ENCODE data around the gene ZBTB21. TPM values are rescaled to one million over a fixed set of nuclear protein-coding genes. Genes with fewer than 3 reads are reported as not detected.
A peak's percentile ranks its signal among the peaks of the same experiment; 100 is the strongest.
"Not testable (repeated sequence)": the region's sequence is repeated elsewhere in the genome, so short reads cannot be mapped to it uniquely, and the experiment has no call there.

Gene ZBTB21
- total RNA-seq, 1 experiment from 2014 or later: 5.1 TPM

DNA sequence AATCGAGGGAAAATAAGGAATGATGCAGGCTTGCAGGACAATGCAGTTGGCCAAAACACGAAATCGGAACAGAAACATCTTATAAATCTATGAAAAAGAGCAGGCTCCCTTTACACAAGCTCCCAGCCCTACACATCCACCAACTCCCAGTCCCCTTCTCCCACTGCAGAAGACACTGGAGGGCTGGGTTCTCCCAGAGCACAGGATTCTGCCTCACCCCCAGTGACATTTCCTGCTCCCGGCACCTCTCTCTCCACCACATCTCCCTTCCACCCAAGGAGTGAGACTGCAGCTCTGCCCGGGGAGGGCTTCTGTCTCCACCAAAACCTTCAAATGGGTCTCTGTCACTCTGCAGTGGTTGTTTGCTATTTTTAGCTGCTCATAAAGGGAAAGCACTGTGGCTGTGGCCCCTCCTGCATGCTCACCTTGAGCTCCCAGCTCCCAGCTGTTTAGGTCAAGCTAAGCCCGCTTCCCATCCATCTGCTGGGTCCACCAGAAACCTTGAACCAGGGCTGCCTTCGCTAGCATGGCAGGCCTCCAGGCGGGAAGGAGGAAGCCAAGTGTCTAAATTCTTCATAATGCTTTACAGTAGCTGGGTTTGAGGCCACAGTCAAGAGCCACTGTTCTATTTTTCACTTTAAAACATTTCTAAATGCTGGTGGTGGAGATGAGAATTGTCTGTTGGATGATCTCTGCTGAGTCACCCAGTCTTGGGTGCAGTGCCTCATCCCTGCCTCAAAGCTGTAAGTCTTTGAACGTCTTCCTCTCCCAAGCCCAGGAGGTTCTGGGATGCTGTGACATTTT lies 53.0 kb downstream of the ZBTB21 start:
- peak; percentile 70 for DNase-seq
- Histone ChIP-seq H3K36me3 (no peaks in the 10 kb centered on the region), H3K27me3 (no peaks in the 10 kb centered on the region), H3K4me3 (no peak overlapping the region), H3K9me3 (no peaks in the 10 kb centered on the region)

DNA sequence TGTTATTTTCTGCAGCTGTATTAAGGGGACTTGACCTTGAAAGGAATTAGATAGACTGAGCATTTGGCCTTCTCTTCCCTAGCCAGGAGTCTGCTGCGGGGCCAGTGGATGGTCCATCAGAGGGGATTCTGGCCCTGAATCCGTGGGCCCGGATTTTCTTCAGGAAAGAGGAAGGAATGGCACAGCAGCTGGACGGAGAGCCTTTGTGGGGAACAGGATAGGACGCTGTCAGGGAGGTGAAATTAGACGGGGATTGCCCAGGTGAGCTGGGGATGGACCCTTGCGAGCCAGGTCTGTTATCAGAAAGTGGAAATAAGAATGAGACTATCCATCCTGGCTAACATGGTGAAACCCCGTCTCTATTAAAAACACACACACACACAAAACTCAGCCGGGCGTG lies 54.6 kb downstream of the ZBTB21 start:
- no peak overlapping the region for H3K4me3 ChIP-seq
- H3K36me3 ChIP-seq: peaks cover 4% of the 10 kb centered on the region
- no peak for DNase-seq
- no peaks in the 10 kb centered on the region for H3K27me3 ChIP-seq
- no peaks in the 10 kb centered on the region for H3K9me3 ChIP-seq

DNA sequence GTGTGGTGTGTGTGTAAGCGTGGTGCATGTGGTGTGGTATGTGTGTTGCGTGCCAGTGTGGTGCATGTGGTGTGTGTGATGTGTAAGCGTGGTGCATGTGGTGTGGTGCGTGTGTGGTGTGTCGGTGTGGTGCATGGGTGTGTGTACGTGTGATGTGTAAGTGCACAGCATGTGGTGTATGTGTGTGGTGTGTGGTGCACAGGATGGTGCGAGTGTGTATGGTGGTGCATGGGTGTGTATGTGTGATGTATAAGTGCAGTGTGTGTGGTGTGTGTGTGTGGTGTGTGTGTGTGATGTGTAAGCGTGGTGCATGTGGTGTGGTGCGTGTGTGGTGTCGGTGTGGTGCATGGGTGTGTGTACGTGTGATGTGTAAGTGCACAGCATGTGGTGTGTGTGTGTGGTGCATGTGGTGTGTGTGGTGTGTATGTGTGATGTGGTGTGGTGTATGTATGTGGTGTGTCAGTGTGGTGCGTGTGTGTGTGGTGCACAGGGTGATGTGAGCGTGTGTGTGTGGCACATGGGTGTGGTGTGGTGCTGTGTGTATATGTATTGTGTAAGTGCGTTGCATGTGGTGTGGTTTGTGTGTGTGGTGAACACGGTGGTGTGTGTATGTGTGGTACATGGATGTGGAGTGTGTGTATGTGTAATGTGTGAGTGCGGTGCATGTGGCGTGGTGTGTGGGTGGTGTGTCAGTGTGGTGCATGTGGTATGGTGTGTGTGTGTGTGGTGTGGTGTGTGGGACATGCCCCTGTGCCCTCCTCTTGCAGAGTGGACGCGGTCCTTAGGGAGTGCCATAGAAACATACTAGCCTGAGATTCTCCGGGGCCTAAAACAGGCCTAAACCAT lies 55.3 kb downstream of the ZBTB21 start:
- H3K36me3 ChIP-seq: peaks cover 10% of the 10 kb centered on the region
- DNase-seq: no peak
- no peaks in the 10 kb centered on the region for H3K27me3 ChIP-seq
- H3K9me3 ChIP-seq: no peaks in the 10 kb centered on the region
- H3K4me3 ChIP-seq: no peak overlapping the region

DNA sequence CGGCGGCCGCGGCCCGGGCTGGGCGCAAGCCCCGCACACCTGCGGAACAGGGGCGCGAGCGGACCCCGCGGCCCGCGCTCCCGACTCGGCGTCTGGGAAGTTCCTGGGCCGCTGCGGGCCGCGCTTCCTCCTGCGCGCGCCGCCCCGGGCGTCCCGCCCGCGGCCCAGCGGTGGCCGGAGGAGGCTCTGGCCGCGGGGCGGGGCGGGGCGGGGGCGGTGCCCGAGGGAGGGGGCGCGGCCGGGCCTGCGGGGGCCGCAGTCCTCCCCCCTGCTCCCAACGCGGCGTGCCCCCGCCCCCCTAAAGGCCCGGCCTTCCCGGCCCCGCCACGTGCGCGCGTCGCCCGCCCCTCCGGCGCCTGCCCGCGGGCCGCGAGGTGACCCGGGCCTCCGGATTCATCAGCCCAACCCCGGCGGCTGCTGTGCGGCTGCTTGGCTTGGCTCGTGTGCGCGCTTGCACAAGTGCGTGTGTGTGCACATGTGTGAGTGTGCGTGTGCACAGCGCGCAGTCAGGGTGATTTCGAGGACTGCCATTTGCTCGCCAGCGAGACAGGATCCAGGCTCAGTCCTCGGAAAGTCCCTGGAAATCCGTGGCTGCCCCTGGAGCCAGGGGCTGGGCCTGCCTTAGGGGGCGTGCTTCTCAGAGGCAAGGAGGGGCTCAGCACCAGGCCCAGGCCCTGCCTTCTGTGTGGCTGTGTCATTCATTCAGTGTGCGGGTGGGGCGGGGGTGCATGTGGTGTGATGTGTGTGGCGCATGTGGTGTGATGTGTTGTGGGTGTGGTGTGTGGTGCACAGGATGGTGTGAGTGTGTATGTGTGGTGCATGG lies 56.1 kb downstream of the ZBTB21 start, which contains the start of gene C2CD2:
TSS of gene C2CD2 (minus strand) at position 188 of the 823 bp plus-strand sequence. CDS start 370 bp downstream, outside the sequence.
- H3K4me3 ChIP-seq: peak within 1 kb of the TSS; percentile 78

DNA sequence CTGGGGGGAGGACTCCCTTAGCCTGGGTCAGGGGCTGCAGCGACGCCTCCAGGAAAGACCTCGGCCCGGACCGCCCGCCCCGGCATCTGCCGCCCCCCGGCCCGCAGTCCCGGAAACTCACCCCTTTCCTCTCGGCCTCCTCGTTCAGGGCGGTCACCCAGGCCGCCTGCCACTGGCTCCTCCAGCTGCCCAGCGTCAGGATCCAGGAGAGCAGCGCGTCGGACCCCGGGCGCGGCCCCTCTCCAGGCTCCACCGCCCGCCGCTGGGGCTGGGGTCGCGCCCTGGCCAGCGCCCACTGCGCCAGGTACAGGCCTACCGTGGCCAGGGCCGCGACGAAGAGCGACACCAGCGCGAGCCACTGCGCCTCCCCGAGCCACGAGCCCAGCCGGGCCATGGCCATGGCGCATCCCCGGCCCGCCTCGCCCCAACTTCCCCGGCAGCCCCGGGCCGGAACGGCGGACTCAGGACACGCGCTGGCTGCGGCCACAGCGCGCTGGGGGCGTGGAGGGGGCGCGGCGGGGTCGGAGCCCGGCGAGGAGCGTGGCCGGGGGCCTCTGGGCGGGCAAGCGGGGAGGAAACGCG lies 56.8 kb downstream of the ZBTB21 start:
- DNase-seq: no peak
- Histone ChIP-seq H3K27me3 (no peaks in the 10 kb centered on the region), H3K9me3 (no peaks in the 10 kb centered on the region), H3K4me3 (peak overlapping the region; percentile 78), H3K36me3 (peaks cover 19% of the 10 kb centered on the region)

More for the DNA sequence above, 56.1 kb downstream of the ZBTB21 start, which contains the start of gene C2CD2:
- Histone ChIP-seq H3K27me3 (no peaks in the 10 kb centered on the region), H3K36me3 (peaks cover 18% of the 10 kb centered on the region), H3K9me3 (no peaks in the 10 kb centered on the region)
- DNase-seq: peak; percentile 88

DNA sequence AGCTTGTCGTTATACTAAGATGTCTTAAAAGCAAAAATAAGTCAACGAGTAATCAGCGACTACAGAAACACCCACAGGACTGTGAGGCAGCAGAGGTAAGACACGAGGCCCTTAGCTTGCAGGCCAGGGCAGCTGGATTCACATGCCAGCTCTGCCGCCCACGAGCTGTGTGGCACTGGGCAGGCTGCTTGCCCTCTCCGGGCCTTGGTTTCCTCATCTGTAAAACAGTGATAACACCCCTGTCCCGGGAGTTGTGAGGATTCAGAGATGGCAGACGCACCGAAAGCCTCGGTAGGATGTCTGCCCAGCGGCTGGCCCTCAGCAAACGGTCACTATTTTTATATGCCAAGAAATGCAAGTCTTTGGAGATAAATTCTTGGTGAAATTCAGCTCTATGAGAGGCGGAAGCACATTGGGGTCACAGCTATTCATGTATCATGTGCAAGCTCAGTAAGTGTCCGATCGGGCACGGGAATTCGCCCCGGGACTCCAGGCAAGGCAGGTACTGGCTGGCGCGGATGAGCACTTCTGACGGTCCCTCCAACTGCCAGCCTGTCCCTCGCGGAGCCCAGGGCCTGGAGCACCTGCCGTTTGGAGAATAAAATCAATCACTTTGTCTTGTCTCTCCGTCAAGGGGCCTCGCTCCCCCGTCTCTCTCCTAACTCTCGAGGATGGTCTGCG lies 57.5 kb downstream of the ZBTB21 start:
- Histone ChIP-seq H3K9me3 (no peaks in the 10 kb centered on the region), H3K27me3 (no peaks in the 10 kb centered on the region), H3K4me3 (peak overlapping the region; percentile 78), H3K36me3 (peaks cover 19% of the 10 kb centered on the region)
- DNase-seq: no peak

DNA sequence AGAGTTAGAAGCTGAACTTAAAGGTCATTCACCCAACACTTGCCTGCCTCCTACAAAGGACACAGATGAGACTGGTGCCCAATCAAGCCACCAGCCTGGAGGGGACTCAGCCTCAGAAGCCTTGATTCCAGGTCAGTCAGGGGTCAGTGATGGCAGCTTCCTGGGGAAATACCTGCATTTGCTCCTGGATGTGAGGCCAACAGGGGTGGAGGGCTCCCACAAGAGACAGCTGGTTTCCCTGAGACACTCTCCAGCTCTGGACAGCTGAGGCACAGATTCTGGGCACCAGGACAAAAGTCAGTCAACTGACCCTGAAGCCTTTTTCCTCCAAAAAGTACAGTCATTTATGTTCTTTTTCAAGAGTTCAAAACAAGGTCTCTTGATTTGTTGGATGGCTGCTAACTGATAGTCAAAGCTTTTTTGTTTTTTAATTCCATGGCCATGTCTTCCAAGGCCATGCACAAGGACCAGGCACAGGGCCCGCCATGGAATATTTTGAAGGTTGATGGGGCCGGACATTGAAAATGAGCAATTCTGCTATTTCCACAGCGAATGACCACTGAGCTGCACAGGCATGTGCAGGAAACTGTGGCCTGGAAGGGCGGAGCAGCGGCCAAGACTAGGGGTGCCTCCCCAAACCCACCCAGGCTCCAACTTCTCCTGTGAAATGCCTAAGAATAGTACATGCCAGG lies 58.1 kb downstream of the ZBTB21 start:
- Histone ChIP-seq H3K36me3 (peaks cover 19% of the 10 kb centered on the region), H3K27me3 (no peaks in the 10 kb centered on the region), H3K4me3 (peak overlapping the region; percentile 78), H3K9me3 (no peaks in the 10 kb centered on the region)
- no peak for DNase-seq

DNA sequence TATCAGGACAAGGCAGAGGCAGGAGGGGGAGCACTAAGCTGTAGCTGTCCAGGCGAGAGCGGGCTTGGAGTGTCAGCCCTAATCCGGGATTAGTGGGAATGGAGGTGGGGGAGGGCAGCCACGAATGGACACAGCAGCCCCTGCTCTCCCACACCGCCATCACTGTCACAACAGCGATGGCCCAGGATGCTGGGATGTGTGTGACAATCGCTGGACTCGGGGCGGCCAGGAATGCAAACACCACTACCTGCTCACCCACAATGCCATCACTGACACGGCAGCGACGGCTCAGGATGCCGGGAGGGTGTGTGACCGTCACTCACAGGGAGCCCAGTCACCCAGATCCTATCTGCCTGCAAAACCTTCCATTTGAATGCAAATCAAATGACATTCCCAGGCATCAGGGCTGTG lies 59.2 kb downstream of the ZBTB21 start:
- Histone ChIP-seq H3K27me3 (no peaks in the 10 kb centered on the region), H3K9me3 (no peaks in the 10 kb centered on the region), H3K36me3 (peaks cover 20% of the 10 kb centered on the region), H3K4me3 (no peak overlapping the region)
- no peak for DNase-seq

DNA sequence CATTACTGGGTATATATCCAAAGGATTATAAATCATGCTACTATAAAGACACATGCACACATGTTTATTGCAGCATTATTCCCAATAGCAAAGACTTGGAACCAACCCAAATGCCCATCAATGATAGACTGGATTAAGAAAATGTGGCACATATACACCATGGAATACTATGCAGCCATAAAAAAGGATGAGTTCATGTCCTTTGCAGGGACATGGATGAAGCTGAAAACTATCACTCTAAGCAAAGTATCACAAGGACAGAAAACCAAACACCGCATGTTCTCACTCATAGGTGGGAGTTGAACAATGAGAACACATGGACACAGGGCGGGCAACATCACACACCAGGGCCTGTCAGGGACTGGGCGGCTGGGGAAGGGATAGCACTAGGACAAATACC lies 60.5 kb downstream of the ZBTB21 start:
- H3K4me3 ChIP-seq, DNase-seq, H3K27me3 ChIP-seq, H3K9me3 ChIP-seq: not testable (repeated sequence)
- peaks cover 23% of the 10 kb centered on the region for H3K36me3 ChIP-seq

DNA sequence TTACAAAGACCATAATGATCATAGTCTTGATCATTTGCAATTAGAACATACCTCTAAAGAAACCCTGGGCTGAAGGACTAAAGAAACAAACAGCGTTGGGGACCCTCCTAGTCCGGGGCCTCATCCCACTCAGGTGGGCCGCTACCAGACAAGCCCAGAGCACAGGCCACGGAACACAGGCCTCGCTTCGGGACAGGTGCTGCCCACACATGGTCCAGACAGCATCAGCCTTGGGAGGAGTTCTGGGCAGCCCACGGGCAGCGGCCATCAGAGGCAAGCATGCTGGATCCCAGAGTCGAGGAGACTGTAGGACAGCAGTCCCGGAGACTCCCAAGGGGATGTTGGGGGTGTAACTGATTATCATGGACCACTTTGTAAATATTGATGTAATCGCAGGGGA lies 61.3 kb downstream of the ZBTB21 start:
- H3K4me3 ChIP-seq: no peak overlapping the region
- no peaks in the 10 kb centered on the region for H3K9me3 ChIP-seq
- peaks cover 26% of the 10 kb centered on the region for H3K36me3 ChIP-seq
- DNase-seq: no peak
- H3K27me3 ChIP-seq: no peaks in the 10 kb centered on the region

DNA sequence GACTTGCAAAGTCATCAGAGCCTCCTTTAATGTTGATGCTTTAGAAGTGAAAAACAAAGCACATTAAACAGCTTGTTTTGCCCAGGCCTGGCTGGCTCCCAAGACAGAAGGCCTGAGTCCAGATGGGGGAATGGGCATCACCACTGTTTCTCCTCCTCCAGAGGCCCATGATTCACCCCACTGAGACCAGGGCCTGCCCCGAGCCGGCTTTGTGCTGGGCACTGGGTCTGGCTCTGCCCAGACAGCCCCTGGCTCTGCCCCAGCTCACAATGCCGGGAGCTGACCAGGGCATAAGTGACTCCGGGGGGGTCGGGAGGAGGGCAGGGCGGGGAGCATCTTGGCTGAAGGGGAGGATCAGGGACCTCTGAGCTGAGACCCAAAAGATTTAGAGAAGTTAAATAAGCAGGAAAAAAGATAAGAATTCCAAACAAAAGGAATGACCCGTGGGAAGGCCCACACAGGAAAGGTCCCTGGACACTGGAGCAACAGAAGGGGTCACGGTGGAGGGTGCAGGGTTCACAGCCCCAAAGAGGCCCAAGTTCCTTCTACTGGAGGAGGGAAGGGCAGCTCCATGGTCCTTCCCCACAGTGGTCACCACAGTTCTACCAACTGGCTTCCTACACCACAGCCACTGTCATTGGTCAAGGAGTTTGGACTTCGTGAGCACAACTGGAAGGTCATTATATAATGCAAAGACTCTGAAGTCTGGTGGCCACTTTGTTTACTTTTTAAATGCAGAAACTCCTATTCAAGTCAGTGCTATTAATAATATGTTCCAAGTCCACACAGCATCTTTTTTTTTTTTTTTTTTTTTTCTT lies 61.9 kb downstream of the ZBTB21 start:
- peaks cover 30% of the 10 kb centered on the region for H3K36me3 ChIP-seq
- no peaks in the 10 kb centered on the region for H3K27me3 ChIP-seq
- H3K9me3 ChIP-seq: no peaks in the 10 kb centered on the region
- peak; percentile 99 for DNase-seq
- H3K4me3 ChIP-seq: no peak overlapping the region

DNA sequence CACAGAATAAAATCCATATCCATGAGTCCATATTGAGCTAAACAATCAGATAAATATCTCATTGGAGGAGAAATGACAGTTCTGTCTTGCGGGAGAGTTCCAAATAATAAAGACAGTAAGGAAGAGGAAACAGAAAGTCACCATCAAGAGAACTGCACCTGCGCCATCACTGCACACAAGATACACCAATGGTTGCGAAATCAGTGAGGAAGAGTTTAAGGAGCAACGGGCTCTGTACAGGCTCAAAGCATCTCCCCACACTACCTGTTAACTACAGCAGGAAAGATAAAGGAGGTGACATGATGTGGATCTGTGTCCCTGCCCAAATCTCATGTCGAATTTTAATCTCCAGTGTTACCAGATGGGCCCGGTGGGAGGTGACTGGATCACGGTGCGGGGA lies 64.2 kb downstream of the ZBTB21 start:
- DNase-seq: no peak
- H3K27me3 ChIP-seq: no peaks in the 10 kb centered on the region
- H3K36me3 ChIP-seq: peaks cover 43% of the 10 kb centered on the region
- no peak overlapping the region for H3K4me3 ChIP-seq
- no peaks in the 10 kb centered on the region for H3K9me3 ChIP-seq

DNA sequence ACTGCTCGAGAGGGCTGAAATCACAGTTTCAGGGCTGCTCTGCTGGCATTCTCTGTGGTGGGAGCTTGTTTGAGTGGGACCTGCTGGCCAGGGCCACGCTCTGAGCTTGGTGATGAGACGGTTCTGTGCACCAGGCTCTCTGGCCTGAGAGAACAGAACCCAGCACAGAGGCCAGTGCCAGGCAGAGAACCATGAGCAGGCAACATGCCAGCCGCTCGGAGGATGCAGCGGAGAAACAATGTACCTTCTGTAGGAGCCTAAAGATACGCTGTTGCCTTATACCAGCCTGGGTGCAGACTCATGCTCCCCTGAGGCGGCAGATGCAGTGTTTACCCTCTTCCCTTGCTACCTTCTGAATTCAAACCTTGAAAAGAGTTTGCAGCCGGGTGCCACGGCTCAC lies 66.3 kb downstream of the ZBTB21 start:
- Histone ChIP-seq H3K4me3 (no peak overlapping the region), H3K9me3 (no peaks in the 10 kb centered on the region), H3K27me3 (no peaks in the 10 kb centered on the region), H3K36me3 (peaks cover 44% of the 10 kb centered on the region)
- DNase-seq: no peak

DNA sequence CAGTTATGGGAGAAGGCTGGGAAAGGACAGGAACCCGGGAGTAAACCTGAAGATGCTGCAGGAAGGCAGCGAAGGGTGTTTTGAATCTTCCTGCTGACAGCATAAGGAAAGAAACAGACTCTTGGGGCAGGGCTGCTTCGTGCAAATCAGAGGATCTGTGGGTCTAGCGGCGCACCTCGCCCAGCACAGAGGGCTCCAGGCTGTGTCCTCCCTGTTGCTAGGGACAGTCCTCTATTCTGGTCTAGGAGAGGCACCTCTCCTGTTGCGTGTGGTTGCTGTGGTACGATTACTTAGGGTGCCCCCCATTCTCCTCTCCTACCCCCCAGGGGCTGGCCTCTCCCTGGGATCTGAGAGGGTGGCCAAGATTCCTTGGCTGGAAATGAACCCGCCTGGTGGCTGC lies 67.7 kb downstream of the ZBTB21 start:
- Histone ChIP-seq H3K9me3 (no peaks in the 10 kb centered on the region), H3K36me3 (peaks cover 45% of the 10 kb centered on the region), H3K27me3 (no peaks in the 10 kb centered on the region), H3K4me3 (no peak overlapping the region)
- no peak for DNase-seq

DNA sequence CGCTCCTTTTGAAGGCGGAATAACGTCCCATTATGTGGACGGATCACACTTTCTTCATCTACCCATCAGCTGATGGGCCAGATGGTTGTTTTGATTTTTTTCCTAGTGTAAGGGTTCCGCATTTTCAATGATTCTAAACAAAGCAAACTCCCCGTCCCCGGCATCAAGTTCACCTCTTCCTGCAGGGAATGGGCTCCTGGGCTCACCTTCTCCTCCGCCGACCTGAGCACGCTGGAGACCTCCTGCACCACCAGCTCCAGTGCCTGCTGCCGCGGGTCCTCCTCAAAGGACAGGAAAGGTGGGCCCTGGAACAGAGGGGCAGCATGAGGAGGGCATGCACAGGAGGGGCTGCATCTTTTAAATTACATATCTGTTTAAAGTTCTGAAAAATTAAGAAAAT lies 68.2 kb downstream of the ZBTB21 start:
- Histone ChIP-seq H3K4me3 (no peak overlapping the region), H3K36me3 (peaks cover 45% of the 10 kb centered on the region), H3K9me3 (no peaks in the 10 kb centered on the region), H3K27me3 (no peaks in the 10 kb centered on the region)
- no peak for DNase-seq

Data from MG63 (cell line).